ENCODE data around the gene MRPL37.

- TF ChIP-seq CTCF (IDR thresholded peaks at IDR 0.05) (no peak), EZH2phosphoT487 (IDR thresholded peaks at IDR 0.05) (no peak)
Observed at GRCh38 chr1:54220004-54220811, 20.2 kb downstream of the MRPL37 start.

All from neural progenitor cell (in vitro differentiated cells).